Left ventricle myocardium inferior (tissue), 1 donor: ENCODE data around the gene CCDC138. TPM values are rescaled to one million over a fixed set of nuclear protein-coding genes. Genes with fewer than 3 reads are reported as not detected.

Experiments used
- DNase-seq: peaks from one replicate; pipeline ENCODE4 v3.0.0-alpha.2; 2020
- H3K27ac ChIP-seq: fragments of 200-600 bp; replicated peaks from 2 replicates; pipeline ENCODE4 v1.8.0; 2021
- H3K27me3 ChIP-seq: fragments of 200-600 bp; 2 replicates; pipeline ENCODE4 v1.8.0; 2021; ENCODE audit warnings: low read depth
- H3K36me3 ChIP-seq: fragments of 200-600 bp; 2 replicates; pipeline ENCODE4 v1.8.0; 2021
- H3K4me1 ChIP-seq: fragments of 200-600 bp; 2 replicates; pipeline ENCODE4 v1.8.0; 2021
- H3K4me3 ChIP-seq: fragments of 200-600 bp; 2 replicates; pipeline ENCODE4 v1.8.0; 2021; ENCODE audit warnings: mild to moderate bottlenecking, moderate library complexity
- H3K9me3 ChIP-seq: fragments of 200-600 bp; replicated peaks from 2 replicates; pipeline ENCODE4 v1.8.0; 2021
- CTCF ChIP-seq: fragments of 200-600 bp; IDR thresholded peaks from 2 replicates; pipeline ENCODE4 v1.8.0; 2021; ENCODE audit warnings: antibody characterized with exemption, mild to moderate bottlenecking, borderline replicate concordance
- intact Hi-C: fragments of 100-400 bp; cut with micrococcal nuclease; formaldehyde crosslinking; loops from one replicate; pipeline ENCODE4 v1.11.0; 2022
- total RNA-seq: library from RNA; stranded (reverse); fragmentation: NEBNext Ultra II Directional; extraction: Animal tissue kit (Norgen Biotek cat#: 25700); gene quantifications from one replicate; pipeline ENCODE4 v1.2.1, GENCODE V29; 2021
- donor health status: DM: no; HTN: yes; CAD: no; lungs with severe emphysema.

Gene CCDC138
- total RNA-seq, 1 donor from 2014 or later: 1.1 TPM

DNA sequence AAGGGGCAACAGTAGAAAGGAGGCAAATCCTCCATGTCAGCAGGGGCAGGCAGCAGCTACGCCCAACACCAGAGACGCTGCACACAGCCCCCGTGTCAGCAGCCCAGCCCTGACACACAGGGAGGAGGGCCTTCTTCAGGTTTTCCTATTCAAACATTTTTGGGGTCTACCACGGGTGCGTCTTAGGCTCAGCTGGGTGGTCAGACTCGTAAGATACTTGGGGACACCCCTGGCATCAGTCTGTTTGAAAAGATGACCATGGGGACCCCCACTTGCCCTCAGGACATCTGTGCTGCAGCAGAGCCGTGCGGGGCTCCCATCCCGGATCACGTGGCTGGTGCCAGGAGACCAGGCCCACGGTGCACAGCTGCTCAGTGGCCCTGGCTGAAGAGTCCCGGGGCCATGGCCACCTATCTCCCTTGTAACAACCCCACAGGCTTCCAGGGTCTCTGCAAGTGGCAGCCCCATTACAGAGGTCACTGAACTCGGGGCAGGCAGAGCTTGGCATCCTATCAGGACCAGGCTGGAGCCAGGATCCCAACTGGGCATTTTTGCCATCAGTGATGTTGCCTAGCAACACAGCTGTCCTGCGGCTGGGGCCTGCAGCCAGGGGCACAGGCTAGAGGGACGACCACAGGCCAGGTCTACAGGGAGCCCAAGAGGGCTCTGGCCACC lies 120.0 kb downstream of the CCDC138 start:
- intact Hi-C loops: no loop called here
- H3K9me3 ChIP-seq: peaks cover under 1% of the 10 kb centered on the region
- TF ChIP-seq CTCF: no peak
- peaks cover 9% of the 10 kb centered on the region for H3K27me3 ChIP-seq
- H3K36me3 ChIP-seq: no peaks in the 10 kb centered on the region
- no peak overlapping the region for H3K27ac ChIP-seq
- no peak for DNase-seq
- no peak overlapping the region for H3K4me3 ChIP-seq
- peaks cover 18% of the 10 kb centered on the region for H3K4me1 ChIP-seq

- H3K4me1 ChIP-seq: peaks cover 18% of the 10 kb centered on the region
- no peak overlapping the region for H3K4me3 ChIP-seq
- DNase-seq: no peak
- no peaks in the 10 kb centered on the region for H3K36me3 ChIP-seq
- intact Hi-C loops: no loop called here
- H3K27me3 ChIP-seq: peaks cover 9% of the 10 kb centered on the region
- H3K9me3 ChIP-seq: no peaks in the 10 kb centered on the region
- no peak for TF ChIP-seq CTCF
- H3K27ac ChIP-seq: no peak overlapping the region
Observed at GRCh38 chr2:108907822-108908712, 121.5 kb downstream of the CCDC138 start.

GRCh38 chr2:108908713-108909070 lies 122.1 kb downstream of the CCDC138 start:
- no peak for TF ChIP-seq CTCF
- Histone ChIP-seq H3K36me3 (no peaks in the 10 kb centered on the region), H3K27me3 (peaks cover 9% of the 10 kb centered on the region), H3K9me3 (no peaks in the 10 kb centered on the region), H3K4me3 (no peak overlapping the region), H3K27ac (no peak overlapping the region), H3K4me1 (peaks cover 18% of the 10 kb centered on the region)
- intact Hi-C loops: no loop called here
- DNase-seq: no peak

- Histone ChIP-seq H3K4me3 (no peak overlapping the region), H3K27me3 (peaks cover 9% of the 10 kb centered on the region), H3K36me3 (no peaks in the 10 kb centered on the region), H3K9me3 (no peaks in the 10 kb centered on the region), H3K4me1 (peaks cover 18% of the 10 kb centered on the region), H3K27ac (no peak overlapping the region)
- DNase-seq: no peak
- TF ChIP-seq CTCF: no peak
- intact Hi-C loops: no loop called here
Observed at GRCh38 chr2:108909275-108909823, 122.8 kb downstream of the CCDC138 start.

GRCh38 chr2:108910011-108910431 lies 123.5 kb downstream of the CCDC138 start:
- DNase-seq: no peak
- Histone ChIP-seq H3K27me3 (peaks cover 9% of the 10 kb centered on the region), H3K27ac (no peak overlapping the region), H3K4me1 (peaks cover 15% of the 10 kb centered on the region), H3K4me3 (no peak overlapping the region), H3K9me3 (no peaks in the 10 kb centered on the region), H3K36me3 (no peaks in the 10 kb centered on the region)
- intact Hi-C loops: no loop called here
- no peak for TF ChIP-seq CTCF
